Measurements from ENCODE around the gene JAK1. TPM values are rescaled to one million over a fixed set of nuclear protein-coding genes. Genes with fewer than 3 reads are reported as not detected.

Gene JAK1
- total and polyA plus RNA-seq, 8 donors: 15.5 to 89.8 (median 50.7) TPM

DNA sequence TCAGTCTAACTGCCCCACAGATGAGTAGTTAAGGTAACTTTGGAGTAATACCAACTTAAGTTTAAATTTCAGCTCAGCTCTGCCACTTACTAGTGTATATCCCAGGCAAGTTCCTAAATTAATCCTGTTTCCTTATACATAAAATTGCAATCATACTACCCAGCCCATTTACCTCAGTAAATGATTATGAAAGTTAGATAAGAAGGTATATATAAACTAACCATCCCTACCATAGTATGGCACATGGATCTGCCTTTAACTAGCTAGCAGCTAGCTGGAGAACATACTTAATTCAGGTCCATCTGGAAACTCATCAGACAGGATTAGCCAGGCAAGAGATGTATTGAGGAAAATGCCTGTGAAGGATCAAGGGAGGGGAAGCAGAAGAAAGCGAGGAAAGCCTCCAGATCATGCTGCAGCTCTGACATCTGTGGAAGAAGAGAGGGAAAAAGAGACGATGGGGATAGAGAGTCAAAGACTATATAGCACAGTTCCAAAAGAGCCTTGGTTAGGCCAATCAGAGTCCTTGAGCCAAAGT is 8.0 kb upstream of the JAK1 start:
- intact Hi-C loops (cut with DNase I): no loop called here
- H3K4me1 ChIP-seq: no peaks in the 10 kb centered on the region
- H3K9me3 ChIP-seq: peaks cover 0 to 4% (median 0%) of the 10 kb centered on the region in 4 donors
- no peaks in the 10 kb centered on the region for H3K36me3 ChIP-seq
- TF ChIP-seq, protein P1, sequence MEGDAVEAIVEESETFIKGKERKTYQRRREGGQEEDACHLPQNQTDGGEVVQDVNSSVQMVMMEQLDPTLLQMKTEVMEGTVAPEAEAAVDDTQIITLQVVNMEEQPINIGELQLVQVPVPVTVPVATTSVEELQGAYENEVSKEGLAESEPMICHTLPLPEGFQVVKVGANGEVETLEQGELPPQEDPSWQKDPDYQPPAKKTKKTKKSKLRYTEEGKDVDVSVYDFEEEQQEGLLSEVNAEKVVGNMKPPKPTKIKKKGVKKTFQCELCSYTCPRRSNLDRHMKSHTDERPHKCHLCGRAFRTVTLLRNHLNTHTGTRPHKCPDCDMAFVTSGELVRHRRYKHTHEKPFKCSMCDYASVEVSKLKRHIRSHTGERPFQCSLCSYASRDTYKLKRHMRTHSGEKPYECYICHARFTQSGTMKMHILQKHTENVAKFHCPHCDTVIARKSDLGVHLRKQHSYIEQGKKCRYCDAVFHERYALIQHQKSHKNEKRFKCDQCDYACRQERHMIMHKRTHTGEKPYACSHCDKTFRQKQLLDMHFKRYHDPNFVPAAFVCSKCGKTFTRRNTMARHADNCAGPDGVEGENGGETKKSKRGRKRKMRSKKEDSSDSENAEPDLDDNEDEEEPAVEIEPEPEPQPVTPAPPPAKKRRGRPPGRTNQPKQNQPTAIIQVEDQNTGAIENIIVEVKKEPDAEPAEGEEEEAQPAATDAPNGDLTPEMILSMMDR (IDR thresholded peaks at IDR 0.05): no peak
- H3K4me3 ChIP-seq: no peak overlapping the region
- no peak overlapping the region for H3K27ac ChIP-seq
- DNase-seq (no peak), ATAC-seq (no peak), FAIRE-seq (no peak)
- no peaks in the 10 kb centered on the region for H3K27me3 ChIP-seq
- 87 to 95% methylated on average over 2 of the region's 2 CpGs for WGBS, 2 donors

DNA sequence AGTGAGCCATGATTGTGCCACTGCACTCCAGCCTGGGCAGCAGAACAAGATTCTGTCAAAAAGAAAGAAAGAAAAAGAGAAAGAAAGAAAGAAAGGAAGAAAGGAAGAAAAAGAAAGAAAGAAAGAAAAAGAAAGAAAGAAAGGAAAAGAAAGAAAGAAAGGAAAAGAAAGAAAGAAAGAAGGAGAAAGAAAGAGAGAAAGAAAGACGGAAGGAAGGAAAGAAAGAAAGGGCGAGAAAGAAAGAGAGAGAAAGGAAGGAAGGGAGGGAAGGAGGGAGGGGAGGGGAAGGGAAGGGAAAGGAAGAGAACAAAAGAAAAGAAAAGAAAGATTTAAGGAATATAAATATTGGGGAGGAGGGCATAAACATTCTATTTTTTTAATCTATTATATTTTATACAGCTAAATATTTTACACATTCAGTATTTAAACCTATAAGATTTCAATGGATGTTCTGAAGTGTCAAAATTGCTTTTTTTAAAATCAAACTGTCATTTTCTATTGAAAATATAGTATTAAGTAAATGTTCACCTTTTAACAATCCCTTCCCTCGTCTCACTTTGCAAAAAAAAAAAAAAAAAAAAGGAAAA is 6.8 kb upstream of the JAK1 start:
- ATAC-seq: no peak
- no peaks in the 10 kb centered on the region for H3K4me1 ChIP-seq
- H3K27me3 ChIP-seq: no peaks in the 10 kb centered on the region
- no peaks in the 10 kb centered on the region for H3K36me3 ChIP-seq
- peaks cover 0 to under 1% (median 0%) of the 10 kb centered on the region in 4 donors for H3K9me3 ChIP-seq
- WGBS, 2 donors: 88 to 91% methylated on average over 3 of the region's 3 CpGs
- TF ChIP-seq, protein P1 (IDR thresholded peaks at IDR 0.05): no peak
- no peak overlapping the region for H3K4me3 ChIP-seq
- intact Hi-C loops (cut with DNase I): no loop called here
- DNase-seq: no peak
- H3K27ac ChIP-seq: no peak overlapping the region
- no peak for FAIRE-seq

DNA sequence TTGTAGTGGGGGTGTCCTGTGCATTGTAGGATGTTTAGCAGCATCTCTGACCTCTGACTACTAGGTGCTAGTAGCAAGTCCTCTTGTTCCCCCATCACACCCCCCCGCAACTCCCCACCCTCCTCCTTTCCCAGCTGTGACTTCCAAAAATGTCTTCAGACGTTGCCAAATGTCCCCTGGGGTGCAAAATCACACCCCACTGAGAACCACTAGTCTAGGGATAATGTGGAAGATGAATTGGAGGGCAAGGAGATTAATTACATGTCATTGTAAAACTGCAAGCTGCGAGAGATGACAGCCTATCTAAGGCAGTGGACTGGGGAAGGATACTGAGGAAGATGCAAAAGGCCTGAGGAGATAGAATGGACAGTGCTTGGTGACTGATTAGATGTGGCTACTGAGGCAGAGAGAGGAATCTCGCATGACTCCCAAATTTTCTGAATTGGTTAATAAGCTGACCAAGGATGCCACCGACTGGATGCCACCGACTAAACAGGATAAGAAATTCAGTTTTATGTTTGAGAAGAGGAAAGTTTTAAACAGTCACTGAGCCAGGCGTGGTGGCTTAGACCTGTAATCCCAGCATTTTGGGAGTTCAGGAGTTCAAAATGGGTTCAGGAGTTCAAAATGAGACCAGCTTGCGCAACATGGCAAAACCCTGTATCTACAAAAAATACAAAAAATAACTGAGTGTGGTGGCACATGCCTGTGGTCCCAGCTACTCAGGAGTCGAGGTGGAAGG is 3.1 kb upstream of the JAK1 start:
- WGBS, 2 donors: 69 to 73% methylated on average over 9 of the region's 9 CpGs
- Histone ChIP-seq H3K27ac (no peak overlapping the region), H3K36me3 (no peaks in the 10 kb centered on the region), H3K27me3 (no peaks in the 10 kb centered on the region), H3K9me3 (no peaks in the 10 kb centered on the region), H3K4me3 (no peak overlapping the region), H3K4me1 (peaks cover 7 to 11% (median 9%) of the 10 kb centered on the region in 3 donors)
- no peak for DNase-seq
- intact Hi-C loops (cut with DNase I): no loop called here
- TF ChIP-seq, protein P1 (IDR thresholded peaks at IDR 0.05): no peak
- ATAC-seq: no peak
- FAIRE-seq: no peak

DNA sequence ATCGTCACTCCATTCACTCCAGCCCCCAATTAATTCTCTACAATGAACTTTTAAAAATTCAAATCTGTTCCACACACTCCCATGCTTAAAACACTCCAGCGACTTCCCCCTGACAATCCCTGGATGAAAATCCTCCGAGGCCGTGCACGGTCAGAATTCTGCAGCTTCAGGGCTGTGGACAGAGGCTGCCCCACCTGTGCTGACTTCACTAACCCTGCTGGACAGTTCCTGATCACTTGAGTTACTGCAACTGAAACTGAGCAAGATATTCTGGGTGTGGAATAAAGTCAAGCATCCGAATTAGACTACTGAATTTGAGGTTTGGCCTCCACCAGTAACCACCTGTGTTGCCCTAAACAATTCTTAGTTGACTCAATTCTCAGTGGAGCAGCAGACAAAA is 1.0 kb upstream of the JAK1 start:
- no peaks in the 10 kb centered on the region for H3K36me3 ChIP-seq
- WGBS, 2 donors: 20 to 27% methylated on average over 6 of the region's 6 CpGs
- no peaks in the 10 kb centered on the region for H3K9me3 ChIP-seq
- FAIRE-seq (no peak), ATAC-seq (peak in 3 of 4 donors; percentile 17 to 46 (median 26)), DNase-seq (no peak)
- peaks cover 14 to 17% (median 14%) of the 10 kb centered on the region in 3 donors for H3K4me1 ChIP-seq
- intact Hi-C loops (cut with DNase I): no loop called here
- TF ChIP-seq, protein P1 (IDR thresholded peaks at IDR 0.05): no peak
- H3K27me3 ChIP-seq: no peaks in the 10 kb centered on the region
- H3K4me3 ChIP-seq: peak overlapping the region in 2 of 4 donors; percentile 62 to 97
- peak overlapping the region in 1 of 4 donors; percentile 65 for H3K27ac ChIP-seq

All from pancreas (tissue), 10 donors.